22Rv1 (cell line): ENCODE results near the gene CDC42.

Experiments used
- H3K27ac ChIP-seq: fragments of 450-650 bp; 2 replicates; pipeline ENCODE4 v1.5.1; 2017
- ZFX ChIP-seq: fragments of 450-650 bp; IDR thresholded peaks from 2 replicates; pipeline ENCODE4 v1.6.1; 2017; ENCODE audit warnings: antibody characterized with exemption, borderline replicate concordance
- TF ChIP-seq, protein P1 (sequence below): fragments of 450-650 bp; IDR thresholded peaks from 2 replicates; pipeline ENCODE4 v1.5.1; 2017; ENCODE audit warnings: mild to moderate bottlenecking

The CDC42 gene

DNA sequence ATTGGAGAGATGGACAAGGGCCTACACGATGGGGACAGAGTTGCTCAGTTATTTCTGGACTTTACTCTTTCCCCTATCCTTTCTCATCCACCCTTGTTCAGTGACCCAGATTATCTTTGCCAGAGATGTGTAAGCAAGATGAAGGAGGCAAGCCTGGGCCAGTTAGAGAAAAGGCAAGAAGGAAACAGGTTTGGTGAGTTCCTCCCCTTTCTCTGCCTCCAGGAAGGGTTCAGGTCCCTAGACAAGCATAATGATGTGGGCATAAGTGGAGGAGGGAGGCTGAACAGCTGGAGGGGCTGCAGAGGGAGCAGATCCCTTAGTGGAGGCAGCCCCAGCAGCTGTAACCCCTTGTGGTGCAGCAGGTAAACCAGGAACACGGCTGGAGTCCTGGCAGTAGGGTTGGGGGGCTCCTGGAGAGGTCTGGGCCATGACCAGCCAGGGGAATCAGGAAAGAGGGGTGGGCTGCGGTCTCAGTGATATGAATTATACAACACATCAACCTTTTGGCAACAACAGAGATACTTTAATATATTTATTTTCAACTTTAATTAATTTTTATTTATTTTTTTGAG, 9.2 kb upstream of the CDC42 start:
- TF ChIP-seq ZFX, result no peak
- TF ChIP-seq, protein P1, sequence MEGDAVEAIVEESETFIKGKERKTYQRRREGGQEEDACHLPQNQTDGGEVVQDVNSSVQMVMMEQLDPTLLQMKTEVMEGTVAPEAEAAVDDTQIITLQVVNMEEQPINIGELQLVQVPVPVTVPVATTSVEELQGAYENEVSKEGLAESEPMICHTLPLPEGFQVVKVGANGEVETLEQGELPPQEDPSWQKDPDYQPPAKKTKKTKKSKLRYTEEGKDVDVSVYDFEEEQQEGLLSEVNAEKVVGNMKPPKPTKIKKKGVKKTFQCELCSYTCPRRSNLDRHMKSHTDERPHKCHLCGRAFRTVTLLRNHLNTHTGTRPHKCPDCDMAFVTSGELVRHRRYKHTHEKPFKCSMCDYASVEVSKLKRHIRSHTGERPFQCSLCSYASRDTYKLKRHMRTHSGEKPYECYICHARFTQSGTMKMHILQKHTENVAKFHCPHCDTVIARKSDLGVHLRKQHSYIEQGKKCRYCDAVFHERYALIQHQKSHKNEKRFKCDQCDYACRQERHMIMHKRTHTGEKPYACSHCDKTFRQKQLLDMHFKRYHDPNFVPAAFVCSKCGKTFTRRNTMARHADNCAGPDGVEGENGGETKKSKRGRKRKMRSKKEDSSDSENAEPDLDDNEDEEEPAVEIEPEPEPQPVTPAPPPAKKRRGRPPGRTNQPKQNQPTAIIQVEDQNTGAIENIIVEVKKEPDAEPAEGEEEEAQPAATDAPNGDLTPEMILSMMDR, result no peak
- H3K27ac ChIP-seq, result no peak overlapping the region

DNA sequence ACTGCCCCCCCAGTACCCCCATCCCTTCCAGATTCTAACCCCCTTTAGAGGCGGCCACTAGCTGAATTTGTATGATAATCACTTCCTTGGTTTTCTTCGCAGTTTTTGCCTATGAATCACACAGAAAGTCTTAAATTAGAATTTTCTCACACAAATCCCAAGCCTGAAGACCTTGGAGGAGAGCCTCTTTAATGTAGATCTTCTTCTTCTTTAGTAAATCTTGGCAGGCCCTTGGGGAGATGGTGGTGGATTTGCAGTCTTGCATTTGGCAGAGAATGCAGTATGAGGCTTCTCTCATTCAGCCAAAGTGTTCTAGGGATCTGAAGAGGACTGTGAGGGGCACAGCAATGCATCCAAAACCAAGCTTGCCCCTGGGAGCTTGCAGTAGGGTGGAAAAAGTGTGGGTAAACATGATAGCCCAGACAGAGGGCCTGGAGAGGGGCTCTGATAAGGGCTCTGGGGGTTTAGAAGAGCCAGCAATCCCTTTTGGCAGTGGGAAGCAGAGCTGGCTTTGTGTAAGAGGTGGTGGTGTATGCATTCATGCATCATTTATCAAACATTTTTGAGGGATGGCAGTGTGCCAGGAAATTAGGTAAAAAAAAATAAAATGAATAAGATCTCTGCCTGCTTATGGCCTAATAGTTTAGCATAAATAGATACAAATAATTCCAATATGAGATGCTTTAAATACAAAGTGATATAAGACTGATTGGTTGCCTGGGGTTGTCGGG, 7.7 kb upstream of the CDC42 start:
- no peak for TF ChIP-seq ZFX
- TF ChIP-seq, protein P1, result no peak
- no peak overlapping the region for H3K27ac ChIP-seq

DNA sequence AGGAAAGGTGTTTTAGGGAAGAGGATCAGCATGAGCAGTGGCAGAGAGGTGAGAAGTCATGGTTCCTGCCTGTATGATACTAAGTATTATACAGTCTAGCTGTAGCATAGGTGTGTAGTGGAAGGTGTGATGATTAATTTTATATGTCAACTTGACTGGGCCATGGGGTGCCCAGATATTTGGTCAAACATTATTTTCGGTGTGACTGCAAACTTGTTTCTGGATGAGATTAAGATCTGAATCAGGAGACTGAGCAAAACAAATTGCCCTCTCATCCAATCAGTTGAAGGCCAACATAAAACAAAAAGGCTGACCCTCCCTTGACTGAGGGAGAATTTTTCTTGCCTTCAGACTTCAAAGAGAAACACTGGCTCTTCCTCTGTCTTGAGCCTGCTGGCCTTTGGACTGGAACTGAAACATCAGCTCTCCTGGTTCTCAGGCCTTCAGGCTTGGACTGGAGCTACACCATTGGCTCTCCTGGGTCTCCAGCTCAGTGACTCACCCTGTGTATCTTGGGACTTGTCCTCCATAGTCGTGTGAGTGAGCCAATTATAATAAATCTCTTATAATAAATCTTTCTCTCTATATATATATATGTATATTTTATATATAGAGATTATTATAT, 6.8 kb upstream of the CDC42 start:
- TF ChIP-seq, protein P1, result no peak
- TF ChIP-seq ZFX, result no peak
- no peak overlapping the region for H3K27ac ChIP-seq

DNA sequence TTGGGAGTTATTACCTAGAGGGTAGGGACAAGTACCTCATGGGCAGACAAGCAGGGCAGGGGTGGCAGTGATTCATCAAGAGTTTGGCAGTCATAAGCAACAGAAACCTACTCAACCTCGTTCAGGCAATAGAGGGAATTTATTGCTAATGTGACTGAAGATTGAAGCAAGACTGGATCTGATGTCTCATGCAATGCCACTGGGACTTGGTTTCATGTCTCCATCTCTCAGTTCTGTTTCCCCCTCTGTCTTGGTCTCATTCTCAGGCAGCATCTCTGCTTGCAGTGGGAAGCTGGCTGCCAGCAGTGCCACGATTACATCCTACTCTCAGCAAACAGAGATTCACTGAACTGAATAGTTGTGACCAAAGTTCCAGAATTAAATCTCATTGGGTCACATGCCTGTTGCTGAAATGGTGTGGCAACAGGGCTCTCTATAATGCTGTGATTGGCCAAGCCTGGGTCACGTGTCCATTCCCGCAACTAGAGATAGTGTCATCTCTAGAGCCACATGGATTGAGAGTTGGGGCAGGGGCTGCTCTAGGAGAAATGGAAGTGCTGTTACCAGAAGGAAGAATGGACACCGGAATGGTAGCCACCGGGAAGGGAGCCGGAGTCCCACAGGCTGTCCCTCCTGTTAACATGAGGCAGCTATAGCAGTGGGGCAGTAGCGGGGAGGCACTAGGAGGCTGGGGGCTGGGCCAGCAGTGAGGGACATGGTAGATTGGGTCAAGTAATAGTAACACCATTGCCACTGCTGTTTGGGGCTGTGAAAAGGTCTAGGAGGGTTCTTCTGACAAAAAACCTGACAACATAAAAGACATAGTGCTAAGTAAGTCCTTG, 3.9 kb upstream of the CDC42 start:
- no peak overlapping the region for H3K27ac ChIP-seq

DNA sequence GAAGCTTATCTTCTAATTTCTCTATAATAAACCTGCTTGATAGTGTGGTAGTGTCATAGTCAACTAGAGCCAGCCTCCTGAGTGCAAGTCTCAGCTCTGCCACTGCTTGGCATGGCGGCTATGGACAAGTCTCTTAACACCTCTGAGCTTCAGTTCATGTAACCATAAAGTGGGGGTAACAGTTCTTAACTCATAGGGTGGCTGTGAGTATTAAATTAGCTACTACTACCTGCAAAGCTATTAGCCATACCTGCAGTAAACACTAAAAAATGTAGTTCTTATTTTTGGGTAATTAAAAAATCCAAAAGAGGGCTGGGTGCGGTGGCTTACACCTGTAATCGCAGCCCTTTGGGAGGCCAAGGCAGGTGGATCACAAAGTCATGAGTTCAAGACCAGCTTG, 2.2 kb upstream of the CDC42 start:
- TF ChIP-seq, protein P1, result no peak
- no peak for TF ChIP-seq ZFX
- no peak overlapping the region for H3K27ac ChIP-seq

More for the DNA sequence above, 3.9 kb upstream of the CDC42 start:
- TF ChIP-seq, protein P1, result no peak

DNA sequence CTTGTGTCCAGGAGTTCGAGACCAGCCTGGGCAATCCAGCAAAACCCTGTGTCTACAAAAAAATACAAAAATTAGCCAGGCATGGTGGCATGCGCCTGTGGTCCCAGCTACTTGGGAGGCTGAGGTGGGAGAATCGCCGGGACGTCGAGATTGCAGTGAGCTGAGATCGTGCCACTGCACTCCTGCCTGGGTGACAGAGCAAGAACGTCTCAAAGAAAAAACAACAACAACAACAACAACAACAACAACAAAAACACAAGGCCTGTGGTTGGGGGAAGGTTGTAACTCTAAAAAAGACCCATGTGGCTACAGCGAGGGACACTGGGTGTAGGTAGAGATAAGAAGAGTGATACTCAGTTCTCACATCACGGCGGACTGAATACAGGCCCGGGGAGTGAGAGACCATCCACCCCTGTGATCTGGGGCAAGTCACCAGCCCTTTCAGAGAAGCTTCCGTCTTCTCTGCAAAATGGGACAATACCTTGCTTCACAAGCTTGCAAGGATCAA, 848 bp upstream of the CDC42 start:
- no peak for TF ChIP-seq ZFX
- TF ChIP-seq, protein P1, result no peak
- H3K27ac ChIP-seq, result peak overlapping the region; percentile 90
